ENCODE measurements around the gene LHPP.

LHPP gene

DNA sequence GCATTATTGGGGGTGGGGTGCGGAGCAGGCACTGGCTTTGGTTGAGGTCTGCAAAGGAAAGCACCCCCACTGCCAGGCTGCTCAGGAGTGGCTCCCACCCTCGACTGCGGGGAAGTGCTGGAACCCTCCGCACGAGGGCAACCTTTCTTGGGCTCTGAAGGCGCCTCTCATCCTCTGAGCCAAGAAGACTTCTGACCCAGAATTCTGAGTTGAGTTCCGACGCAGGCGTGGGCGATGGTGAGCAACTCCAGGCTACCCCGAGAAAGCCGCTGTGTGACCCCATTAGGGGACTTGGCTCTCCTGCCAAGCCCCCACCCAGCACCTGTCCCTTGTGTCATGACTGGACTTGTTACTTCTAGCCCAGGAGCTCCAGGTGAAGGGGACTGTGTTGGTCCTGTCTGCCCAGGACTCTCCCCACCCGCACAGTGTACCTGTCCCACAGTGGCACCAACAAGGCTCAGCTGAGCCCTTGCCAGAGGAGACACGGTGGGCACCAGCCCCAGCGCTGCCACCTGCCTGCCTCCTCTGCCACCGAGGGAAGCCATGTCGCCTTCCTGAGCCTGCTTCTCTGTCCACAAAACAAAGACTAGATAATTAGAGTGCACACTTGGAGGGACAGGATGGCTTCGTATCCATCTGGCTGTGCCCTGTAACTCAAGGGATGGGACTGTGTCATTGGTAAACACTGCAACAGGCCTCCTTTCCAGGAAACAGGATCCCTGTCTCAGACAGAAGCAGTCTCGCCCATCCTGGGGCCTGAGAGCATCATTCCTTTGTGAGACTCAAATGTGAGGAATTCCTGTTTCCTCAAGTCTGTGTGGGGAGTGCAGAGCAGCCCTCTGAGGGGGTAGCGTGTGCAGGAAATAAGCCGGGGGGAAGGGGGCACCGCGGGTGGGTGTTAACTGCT, 128.8 kb downstream of the LHPP start:
- no peak for DNase-seq (ENCODE audit: low spot score)
- H4K8ac ChIP-seq (ENCODE audit: low read depth, low read length), result no peak overlapping the region

DNA sequence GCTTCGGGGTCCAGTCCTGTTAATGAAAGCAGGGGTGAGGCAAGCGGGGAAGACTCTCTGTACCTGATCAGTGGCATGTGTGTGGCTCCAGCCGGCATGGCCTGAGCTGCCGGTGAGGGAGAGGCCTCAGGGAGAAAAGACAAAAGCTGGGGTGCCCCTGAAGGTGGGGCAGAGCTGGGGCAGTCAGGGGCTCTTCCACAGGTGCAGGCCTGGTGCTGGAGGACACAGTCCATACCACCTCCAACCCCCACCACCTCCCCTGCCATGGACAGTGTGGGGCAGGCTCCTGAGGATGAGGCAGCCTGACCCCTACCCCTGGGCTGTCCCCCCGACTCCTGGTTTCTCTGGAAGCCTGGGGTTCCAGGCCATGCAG, 129.5 kb downstream of the LHPP start:
- Histone ChIP-seq H3K9ac (ENCODE audit: low read depth, low read length, poor library complexity) (no peak overlapping the region), H3K9me3 (replicated peaks in 1 of 2; ENCODE audit: control insufficient read depth in 2 of 2, insufficient read depth in 1 of 2, low read depth in 1 of 2, low read length in 2 of 2) (peaks cover 4 to 6% of the 10 kb centered on the region in 2 donors), H4K91ac (ENCODE audit: low read depth, low read length, poor library complexity) (no peak overlapping the region), H2BK12ac (ENCODE audit: low read length) (no peak overlapping the region), H3K4me1 (ENCODE audit: control insufficient read depth in 2 of 2, insufficient read depth in 1 of 2, low read depth in 1 of 2, low read length in 2 of 2) (peaks cover 0 to 3% of the 10 kb centered on the region in 2 donors), H2AFZ (ENCODE audit: low read length) (no peak overlapping the region), H3K18ac (ENCODE audit: low read length) (no peak overlapping the region), H3K14ac (ENCODE audit: low read length) (no peak overlapping the region), H3K79me1 (ENCODE audit: low read depth, low read length) (peaks cover 1% of the 10 kb centered on the region), H3K36me3 (replicated peaks in 1 of 2; ENCODE audit: control insufficient read depth in 2 of 2, insufficient read depth in 2 of 2, low read length in 2 of 2) (no peaks in the 10 kb centered on the region), H3K4me3 (ENCODE audit: low read length in 2 of 2) (no peak overlapping the region), H2AK5ac (ENCODE audit: low read depth, low read length) (peak overlapping the region; percentile 60), H2BK5ac (ENCODE audit: low read length) (no peak overlapping the region), H2BK15ac (ENCODE audit: low read length) (no peak overlapping the region), H3K23ac (ENCODE audit: low read depth, low read length, poor library complexity) (no peak overlapping the region), H2BK120ac (ENCODE audit: low read depth, low read length) (no peak overlapping the region), H3K27ac (replicated peaks; ENCODE audit: low read length) (no peak overlapping the region), H4K8ac (ENCODE audit: low read depth, low read length) (no peak overlapping the region), H3K4ac (ENCODE audit: low read length) (no peak overlapping the region), H3K27me3 (ENCODE audit: control insufficient read depth in 3 of 3, insufficient read depth in 3 of 3, low read depth in 1 of 3, low read length in 3 of 3) (no peaks in the 10 kb centered on the region), H3K4me2 (ENCODE audit: insufficient read depth, low read length, poor library complexity, severe bottlenecking) (no peak overlapping the region)
- no peak for DNase-seq (ENCODE audit: low spot score)
- no CpG with 5 or more reads among the region's 5 CpGs for WGBS, 2 donors (ENCODE audit: extremely low coverage in 2 of 2, insufficient read length in 2 of 2, insufficient replicate concordance in 1 of 2)

More for the DNA sequence above, 128.8 kb downstream of the LHPP start:
- WGBS, 2 donors (ENCODE audit: extremely low coverage in 2 of 2, insufficient read length in 2 of 2, insufficient replicate concordance in 1 of 2), result no CpG with 5 or more reads among the region's 23 CpGs
- Histone ChIP-seq H3K9me3 (replicated peaks in 1 of 2; ENCODE audit: control insufficient read depth in 2 of 2, insufficient read depth in 1 of 2, low read depth in 1 of 2, low read length in 2 of 2) (peaks cover 4 to 6% of the 10 kb centered on the region in 2 donors), H2AFZ (ENCODE audit: low read length) (no peak overlapping the region), H3K27ac (replicated peaks; ENCODE audit: low read length) (no peak overlapping the region), H3K14ac (ENCODE audit: low read length) (peak overlapping the region; percentile 77), H3K4me2 (ENCODE audit: insufficient read depth, low read length, poor library complexity, severe bottlenecking) (no peak overlapping the region), H3K18ac (ENCODE audit: low read length) (peak overlapping the region; percentile 48), H3K23ac (ENCODE audit: low read depth, low read length, poor library complexity) (no peak overlapping the region), H3K4me1 (ENCODE audit: control insufficient read depth in 2 of 2, insufficient read depth in 1 of 2, low read depth in 1 of 2, low read length in 2 of 2) (peaks cover 0 to 3% of the 10 kb centered on the region in 2 donors), H3K36me3 (replicated peaks in 1 of 2; ENCODE audit: control insufficient read depth in 2 of 2, insufficient read depth in 2 of 2, low read length in 2 of 2) (no peaks in the 10 kb centered on the region), H3K4me3 (ENCODE audit: low read length in 2 of 2) (no peak overlapping the region), H2BK120ac (ENCODE audit: low read depth, low read length) (no peak overlapping the region), H2AK5ac (ENCODE audit: low read depth, low read length) (peak overlapping the region; percentile 60), H3K79me1 (ENCODE audit: low read depth, low read length) (peaks cover 1% of the 10 kb centered on the region), H2BK15ac (ENCODE audit: low read length) (peak overlapping the region; percentile 3), H3K4ac (ENCODE audit: low read length) (no peak overlapping the region), H2BK5ac (ENCODE audit: low read length) (no peak overlapping the region), H3K27me3 (ENCODE audit: control insufficient read depth in 3 of 3, insufficient read depth in 3 of 3, low read depth in 1 of 3, low read length in 3 of 3) (no peaks in the 10 kb centered on the region), H2BK12ac (ENCODE audit: low read length) (no peak overlapping the region), H3K9ac (ENCODE audit: low read depth, low read length, poor library complexity) (no peak overlapping the region), H4K91ac (ENCODE audit: low read depth, low read length, poor library complexity) (no peak overlapping the region)

DNA sequence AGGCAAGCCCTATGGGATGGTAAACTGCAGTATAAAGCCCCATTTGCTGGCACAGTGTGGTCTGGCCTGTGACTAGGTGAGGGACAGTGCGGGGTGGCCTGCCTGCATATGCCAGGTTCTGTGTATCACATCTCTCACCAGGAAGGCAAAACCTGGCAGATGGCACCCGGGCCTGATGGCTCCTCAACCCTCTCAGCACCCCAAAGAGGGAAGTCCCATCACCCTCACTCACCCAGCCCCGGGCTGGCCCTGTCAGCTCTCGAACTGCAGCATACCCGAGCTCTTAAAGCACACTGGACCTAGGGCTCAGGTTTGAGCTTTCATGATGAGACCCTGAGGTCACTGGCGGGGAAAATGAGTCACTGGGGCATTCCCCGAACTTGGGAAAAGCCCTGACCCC, 130.5 kb downstream of the LHPP start:
- Histone ChIP-seq H3K18ac (ENCODE audit: low read length) (no peak overlapping the region), H3K4ac (ENCODE audit: low read length) (no peak overlapping the region), H3K9me3 (replicated peaks in 1 of 2; ENCODE audit: control insufficient read depth in 2 of 2, insufficient read depth in 1 of 2, low read depth in 1 of 2, low read length in 2 of 2) (peaks cover 4 to 6% of the 10 kb centered on the region in 2 donors), H3K27me3 (ENCODE audit: control insufficient read depth in 3 of 3, insufficient read depth in 3 of 3, low read depth in 1 of 3, low read length in 3 of 3) (no peaks in the 10 kb centered on the region), H3K79me1 (ENCODE audit: low read depth, low read length) (peaks cover 1% of the 10 kb centered on the region), H2AFZ (ENCODE audit: low read length) (no peak overlapping the region), H2BK15ac (ENCODE audit: low read length) (no peak overlapping the region), H2BK5ac (ENCODE audit: low read length) (no peak overlapping the region), H3K4me3 (ENCODE audit: low read length in 2 of 2) (no peak overlapping the region), H3K27ac (replicated peaks; ENCODE audit: low read length) (no peak overlapping the region), H3K36me3 (replicated peaks in 1 of 2; ENCODE audit: control insufficient read depth in 2 of 2, insufficient read depth in 2 of 2, low read length in 2 of 2) (no peaks in the 10 kb centered on the region), H4K8ac (ENCODE audit: low read depth, low read length) (no peak overlapping the region), H2BK120ac (ENCODE audit: low read depth, low read length) (no peak overlapping the region), H2AK5ac (ENCODE audit: low read depth, low read length) (no peak overlapping the region), H3K14ac (ENCODE audit: low read length) (no peak overlapping the region), H2BK12ac (ENCODE audit: low read length) (no peak overlapping the region), H3K4me1 (ENCODE audit: control insufficient read depth in 2 of 2, insufficient read depth in 1 of 2, low read depth in 1 of 2, low read length in 2 of 2) (peaks cover 0 to 3% of the 10 kb centered on the region in 2 donors), H3K23ac (ENCODE audit: low read depth, low read length, poor library complexity) (no peak overlapping the region), H3K9ac (ENCODE audit: low read depth, low read length, poor library complexity) (no peak overlapping the region), H3K4me2 (ENCODE audit: insufficient read depth, low read length, poor library complexity, severe bottlenecking) (no peak overlapping the region), H4K91ac (ENCODE audit: low read depth, low read length, poor library complexity) (no peak overlapping the region)
- DNase-seq (ENCODE audit: low spot score), result no peak
- WGBS, 2 donors (ENCODE audit: extremely low coverage in 2 of 2, insufficient read length in 2 of 2, insufficient replicate concordance in 1 of 2), result no CpG with 5 or more reads among the region's 7 CpGs

- no CpG with 5 or more reads among the region's 26 CpGs for WGBS, 2 donors (ENCODE audit: extremely low coverage in 2 of 2, insufficient read length in 2 of 2, insufficient replicate concordance in 1 of 2)
- H3K9ac ChIP-seq (ENCODE audit: low read depth, low read length, poor library complexity), result peak overlapping the region; percentile 3
- H3K18ac ChIP-seq (ENCODE audit: low read length), result no peak overlapping the region
- H3K4me3 ChIP-seq (ENCODE audit: low read length in 2 of 2), result no peak overlapping the region
- DNase-seq (ENCODE audit: low spot score), result no peak
- no peak overlapping the region for H2BK12ac ChIP-seq (ENCODE audit: low read length)
- peak overlapping the region; percentile 72 for H3K4ac ChIP-seq (ENCODE audit: low read length)
- H3K79me1 ChIP-seq (ENCODE audit: low read depth, low read length), result peaks cover 4% of the 10 kb centered on the region
- no peak overlapping the region for H4K91ac ChIP-seq (ENCODE audit: low read depth, low read length, poor library complexity)
- H4K8ac ChIP-seq (ENCODE audit: low read depth, low read length), result no peak overlapping the region
- peak overlapping the region; percentile 71 for H2BK15ac ChIP-seq (ENCODE audit: low read length)
- no peaks in the 10 kb centered on the region for H3K27me3 ChIP-seq (ENCODE audit: control insufficient read depth in 3 of 3, insufficient read depth in 3 of 3, low read depth in 1 of 3, low read length in 3 of 3)
- H2BK120ac ChIP-seq (ENCODE audit: low read depth, low read length), result no peak overlapping the region
- H3K4me1 ChIP-seq (ENCODE audit: control insufficient read depth in 2 of 2, insufficient read depth in 1 of 2, low read depth in 1 of 2, low read length in 2 of 2), result peaks cover 0 to 3% of the 10 kb centered on the region in 2 donors
- no peak overlapping the region for H2AK5ac ChIP-seq (ENCODE audit: low read depth, low read length)
- H3K23ac ChIP-seq (ENCODE audit: low read depth, low read length, poor library complexity), result no peak overlapping the region
- peaks cover 4 to 6% of the 10 kb centered on the region in 2 donors for H3K9me3 ChIP-seq (replicated peaks in 1 of 2; ENCODE audit: control insufficient read depth in 2 of 2, insufficient read depth in 1 of 2, low read depth in 1 of 2, low read length in 2 of 2)
- H3K14ac ChIP-seq (ENCODE audit: low read length), result no peak overlapping the region
- no peak overlapping the region for H3K4me2 ChIP-seq (ENCODE audit: insufficient read depth, low read length, poor library complexity, severe bottlenecking)
- H3K36me3 ChIP-seq (replicated peaks in 1 of 2; ENCODE audit: control insufficient read depth in 2 of 2, insufficient read depth in 2 of 2, low read length in 2 of 2), result no peaks in the 10 kb centered on the region
- no peak overlapping the region for H2AFZ ChIP-seq (ENCODE audit: low read length)
- no peak overlapping the region for H2BK5ac ChIP-seq (ENCODE audit: low read length)
- no peak overlapping the region for H3K27ac ChIP-seq (replicated peaks; ENCODE audit: low read length)
Observed at GRCh38 chr10:124592736-124593430, 131.3 kb downstream of the LHPP start.

Measured in neuronal stem cell (in vitro differentiated cells).